SK-N-SH treated with all-trans-retinoic acid at 6 μM for 48 hours (cell line): Measurements from ENCODE around the gene RP2.

Experiments
- ATAC-seq: fragments of 200-7000 bp; cut with Tn5 transposase; 3 replicates; pipeline ENCODE4 v1.9.1; 2020; ENCODE audit warnings: mild to moderate bottlenecking, moderate library complexity
- ARNTL ChIP-seq: fragments of 450-650 bp; formaldehyde crosslinking; IDR thresholded peaks from 2 replicates; pipeline ENCODE4 v1.5.0; 2020; ENCODE audit warnings: low read depth, mild to moderate bottlenecking, moderate library complexity, borderline replicate concordance
- CSDC2 ChIP-seq: fragments of 250-450 bp; sonication (Bioruptor Pico); IDR thresholded peaks from 2 replicates; pipeline ENCODE4 v1.5.0; 2020; ENCODE audit warnings: mild to moderate bottlenecking, moderate library complexity
- GLIS3 ChIP-seq: fragments of 250-450 bp; sonication (Bioruptor Pico); IDR thresholded peaks from 2 replicates; pipeline ENCODE4 v1.5.0; 2020; ENCODE audit warnings: mild to moderate bottlenecking, moderate library complexity
- ISL1 ChIP-seq: fragments of 250-450 bp; sonication (Bioruptor Pico); IDR thresholded peaks from 2 replicates; pipeline ENCODE4 v2.1.2; 2022; ENCODE audit warnings: mild to moderate bottlenecking, moderate library complexity
- OSR1 ChIP-seq: fragments of 250-450 bp; sonication (Bioruptor Pico); IDR thresholded peaks from 2 replicates; pipeline ENCODE4 v1.8.0; 2022; ENCODE audit warnings: moderate library complexity, mild to moderate bottlenecking, inconsistent platforms
- PPARA ChIP-seq: fragments of 250-450 bp; sonication (Bioruptor Pico); IDR thresholded peaks from 2 replicates; pipeline ENCODE4 v1.5.0; 2020; ENCODE audit warnings: mild to moderate bottlenecking, borderline replicate concordance
- RARB ChIP-seq: fragments of 250-450 bp; sonication (Bioruptor Pico); IDR thresholded peaks from 2 replicates; pipeline ENCODE4 v1.8.0; 2021; ENCODE audit warnings: mild to moderate bottlenecking, moderate library complexity
- TOX ChIP-seq: fragments of 250-450 bp; sonication (Bioruptor Pico); IDR thresholded peaks from 2 replicates; pipeline ENCODE4 v1.8.0; 2021; ENCODE audit warnings: mild to moderate bottlenecking, moderate library complexity, borderline replicate concordance
- ZC3H10 ChIP-seq: fragments of 250-450 bp; sonication (Bioruptor Pico); IDR thresholded peaks from 2 replicates; pipeline ENCODE4 v1.5.1; 2021; ENCODE audit warnings: mild to moderate bottlenecking, moderate library complexity
- ZFP30 ChIP-seq: fragments of 450-650 bp; formaldehyde crosslinking; IDR thresholded peaks from 2 replicates; pipeline ENCODE4 v1.5.0; 2022; ENCODE audit warnings: mild to moderate bottlenecking, moderate library complexity
- ZNF565 ChIP-seq: fragments of 450-650 bp; formaldehyde crosslinking; conservative IDR thresholded peaks from 2 replicates; pipeline ENCODE4 v1.5.0; 2020; ENCODE audit warnings: low read depth, mild to moderate bottlenecking, moderate library complexity
- ZNF70 ChIP-seq: fragments of 450-650 bp; formaldehyde crosslinking; IDR thresholded peaks from 2 replicates; pipeline ENCODE4 v1.5.0; 2020; ENCODE audit warnings: mild to moderate bottlenecking, moderate library complexity
- ZNF8 ChIP-seq: fragments of 450-650 bp; formaldehyde crosslinking; IDR thresholded peaks from 2 replicates; pipeline ENCODE4 v1.5.0; 2020; ENCODE audit warnings: mild to moderate bottlenecking, moderate library complexity
- TF ChIP-seq, protein P1 (sequence below): fragments of 250-450 bp; sonication (Bioruptor Pico); IDR thresholded peaks from 2 replicates; pipeline ENCODE4 v1.8.0; 2021; ENCODE audit warnings: low read depth, mild to moderate bottlenecking, moderate library complexity, borderline replicate concordance
- TF ChIP-seq, protein P2 (sequence below): fragments of 250-450 bp; sonication (Bioruptor Pico); IDR thresholded peaks from 2 replicates; pipeline ENCODE4 v1.5.1; 2021; ENCODE audit warnings: mild to moderate bottlenecking, moderate library complexity
- TF ChIP-seq, protein P3 (sequence below): fragments of 250-450 bp; sonication (Bioruptor Pico); IDR thresholded peaks from 2 replicates; pipeline ENCODE4 v1.5.0; 2020; ENCODE audit warnings: mild to moderate bottlenecking, moderate library complexity
- TF ChIP-seq, protein P4 (sequence below): fragments of 250-450 bp; sonication (Bioruptor Pico); IDR thresholded peaks from 2 replicates; pipeline ENCODE4 v1.8.0; 2020; ENCODE audit warnings: mild to moderate bottlenecking, moderate library complexity, borderline replicate concordance

Gene RP2

DNA sequence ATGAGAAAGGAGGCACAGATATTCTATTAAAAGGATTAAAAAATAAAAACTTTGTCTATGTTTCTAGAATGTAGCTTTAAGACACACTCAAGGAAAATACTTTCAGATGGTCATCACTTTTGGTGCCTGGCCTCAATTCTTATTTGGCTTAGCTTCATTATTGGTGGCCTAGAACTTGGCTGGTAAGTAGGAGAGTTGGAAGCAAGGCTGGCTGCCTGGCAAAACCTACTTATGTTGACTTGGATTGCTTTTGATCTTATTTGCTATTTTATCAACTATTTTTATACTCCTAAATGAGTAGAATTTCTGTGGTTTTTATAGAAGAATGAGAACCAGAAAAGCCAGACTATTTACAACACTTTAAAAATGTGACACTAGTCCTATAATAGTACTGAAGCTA is 40.1 kb downstream of the RP2 start:
- TF ChIP-seq ZNF8 (CRISPR knock-in tag) = no peak
- no peak for TF ChIP-seq OSR1
- no peak for TF ChIP-seq ZNF70
- TF ChIP-seq, protein P1, sequence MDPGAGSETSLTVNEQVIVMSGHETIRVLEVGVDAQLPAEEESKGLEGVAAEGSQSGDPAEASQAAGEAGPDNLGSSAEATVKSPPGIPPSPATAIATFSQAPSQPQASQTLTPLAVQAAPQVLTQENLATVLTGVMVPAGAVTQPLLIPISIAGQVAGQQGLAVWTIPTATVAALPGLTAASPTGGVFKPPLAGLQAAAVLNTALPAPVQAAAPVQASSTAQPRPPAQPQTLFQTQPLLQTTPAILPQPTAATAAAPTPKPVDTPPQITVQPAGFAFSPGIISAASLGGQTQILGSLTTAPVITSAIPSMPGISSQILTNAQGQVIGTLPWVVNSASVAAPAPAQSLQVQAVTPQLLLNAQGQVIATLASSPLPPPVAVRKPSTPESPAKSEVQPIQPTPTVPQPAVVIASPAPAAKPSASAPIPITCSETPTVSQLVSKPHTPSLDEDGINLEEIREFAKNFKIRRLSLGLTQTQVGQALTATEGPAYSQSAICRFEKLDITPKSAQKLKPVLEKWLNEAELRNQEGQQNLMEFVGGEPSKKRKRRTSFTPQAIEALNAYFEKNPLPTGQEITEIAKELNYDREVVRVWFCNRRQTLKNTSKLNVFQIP = no peak
- no peak for TF ChIP-seq GLIS3 (CRISPR knock-in tag)
- TF ChIP-seq, protein P2, sequence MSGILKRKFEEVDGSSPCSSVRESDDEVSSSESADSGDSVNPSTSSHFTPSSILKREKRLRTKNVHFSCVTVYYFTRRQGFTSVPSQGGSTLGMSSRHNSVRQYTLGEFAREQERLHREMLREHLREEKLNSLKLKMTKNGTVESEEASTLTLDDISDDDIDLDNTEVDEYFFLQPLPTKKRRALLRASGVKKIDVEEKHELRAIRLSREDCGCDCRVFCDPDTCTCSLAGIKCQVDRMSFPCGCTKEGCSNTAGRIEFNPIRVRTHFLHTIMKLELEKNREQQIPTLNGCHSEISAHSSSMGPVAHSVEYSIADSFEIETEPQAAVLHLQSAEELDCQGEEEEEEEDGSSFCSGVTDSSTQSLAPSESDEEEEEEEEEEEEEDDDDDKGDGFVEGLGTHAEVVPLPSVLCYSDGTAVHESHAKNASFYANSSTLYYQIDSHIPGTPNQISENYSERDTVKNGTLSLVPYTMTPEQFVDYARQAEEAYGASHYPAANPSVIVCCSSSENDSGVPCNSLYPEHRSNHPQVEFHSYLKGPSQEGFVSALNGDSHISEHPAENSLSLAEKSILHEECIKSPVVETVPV (CRISPR knock-in tag) = no peak
- TF ChIP-seq RARB (CRISPR knock-in tag) = no peak
- no peak for TF ChIP-seq ISL1 (CRISPR knock-in tag)
- TF ChIP-seq ZFP30 = no peak
- TF ChIP-seq TOX (CRISPR knock-in tag) = no peak
- TF ChIP-seq, all 23 proteins: peak for 0
- ATAC-seq = no peak

DNA sequence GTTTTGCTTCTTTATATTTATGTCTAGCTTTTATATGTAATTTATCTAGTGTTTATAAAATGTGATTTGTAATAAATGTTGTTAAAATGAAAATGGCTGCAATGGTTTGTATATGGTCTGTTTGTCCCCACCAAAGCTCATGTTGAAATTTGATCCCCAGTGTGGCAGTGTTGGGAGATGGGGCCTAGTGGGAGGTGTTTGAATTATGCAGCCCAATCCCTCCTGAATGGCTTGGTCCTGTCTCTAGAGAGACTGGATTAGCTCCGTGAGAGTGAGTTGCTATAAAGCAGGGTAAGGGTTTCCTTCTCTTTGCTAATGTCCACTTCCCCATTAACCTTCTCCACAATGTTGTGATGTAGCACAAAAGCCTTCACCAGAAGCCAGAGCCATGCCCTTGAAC is 45.4 kb downstream of the RP2 start:
- no peak for ATAC-seq
- TF ChIP-seq GLIS3 (CRISPR knock-in tag) = no peak
- TF ChIP-seq ARNTL (CRISPR knock-in tag) = no peak
- no peak for TF ChIP-seq ZC3H10 (CRISPR knock-in tag)
- TF ChIP-seq, protein P3, sequence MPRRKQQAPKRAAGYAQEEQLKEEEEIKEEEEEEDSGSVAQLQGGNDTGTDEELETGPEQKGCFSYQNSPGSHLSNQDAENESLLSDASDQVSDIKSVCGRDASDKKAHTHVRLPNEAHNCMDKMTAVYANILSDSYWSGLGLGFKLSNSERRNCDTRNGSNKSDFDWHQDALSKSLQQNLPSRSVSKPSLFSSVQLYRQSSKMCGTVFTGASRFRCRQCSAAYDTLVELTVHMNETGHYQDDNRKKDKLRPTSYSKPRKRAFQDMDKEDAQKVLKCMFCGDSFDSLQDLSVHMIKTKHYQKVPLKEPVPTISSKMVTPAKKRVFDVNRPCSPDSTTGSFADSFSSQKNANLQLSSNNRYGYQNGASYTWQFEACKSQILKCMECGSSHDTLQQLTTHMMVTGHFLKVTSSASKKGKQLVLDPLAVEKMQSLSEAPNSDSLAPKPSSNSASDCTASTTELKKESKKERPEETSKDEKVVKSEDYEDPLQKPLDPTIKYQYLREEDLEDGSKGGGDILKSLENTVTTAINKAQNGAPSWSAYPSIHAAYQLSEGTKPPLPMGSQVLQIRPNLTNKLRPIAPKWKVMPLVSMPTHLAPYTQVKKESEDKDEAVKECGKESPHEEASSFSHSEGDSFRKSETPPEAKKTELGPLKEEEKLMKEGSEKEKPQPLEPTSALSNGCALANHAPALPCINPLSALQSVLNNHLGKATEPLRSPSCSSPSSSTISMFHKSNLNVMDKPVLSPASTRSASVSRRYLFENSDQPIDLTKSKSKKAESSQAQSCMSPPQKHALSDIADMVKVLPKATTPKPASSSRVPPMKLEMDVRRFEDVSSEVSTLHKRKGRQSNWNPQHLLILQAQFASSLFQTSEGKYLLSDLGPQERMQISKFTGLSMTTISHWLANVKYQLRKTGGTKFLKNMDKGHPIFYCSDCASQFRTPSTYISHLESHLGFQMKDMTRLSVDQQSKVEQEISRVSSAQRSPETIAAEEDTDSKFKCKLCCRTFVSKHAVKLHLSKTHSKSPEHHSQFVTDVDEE (CRISPR knock-in tag) = no peak
- TF ChIP-seq, protein P4, sequence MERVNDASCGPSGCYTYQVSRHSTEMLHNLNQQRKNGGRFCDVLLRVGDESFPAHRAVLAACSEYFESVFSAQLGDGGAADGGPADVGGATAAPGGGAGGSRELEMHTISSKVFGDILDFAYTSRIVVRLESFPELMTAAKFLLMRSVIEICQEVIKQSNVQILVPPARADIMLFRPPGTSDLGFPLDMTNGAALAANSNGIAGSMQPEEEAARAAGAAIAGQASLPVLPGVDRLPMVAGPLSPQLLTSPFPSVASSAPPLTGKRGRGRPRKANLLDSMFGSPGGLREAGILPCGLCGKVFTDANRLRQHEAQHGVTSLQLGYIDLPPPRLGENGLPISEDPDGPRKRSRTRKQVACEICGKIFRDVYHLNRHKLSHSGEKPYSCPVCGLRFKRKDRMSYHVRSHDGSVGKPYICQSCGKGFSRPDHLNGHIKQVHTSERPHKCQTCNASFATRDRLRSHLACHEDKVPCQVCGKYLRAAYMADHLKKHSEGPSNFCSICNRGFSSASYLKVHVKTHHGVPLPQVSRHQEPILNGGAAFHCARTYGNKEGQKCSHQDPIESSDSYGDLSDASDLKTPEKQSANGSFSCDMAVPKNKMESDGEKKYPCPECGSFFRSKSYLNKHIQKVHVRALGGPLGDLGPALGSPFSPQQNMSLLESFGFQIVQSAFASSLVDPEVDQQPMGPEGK (CRISPR knock-in tag) = no peak
- no peak for TF ChIP-seq ZNF565 (CRISPR knock-in tag)
- no peak for TF ChIP-seq CSDC2
- no peak for TF ChIP-seq TOX (CRISPR knock-in tag)
- TF ChIP-seq ISL1 (CRISPR knock-in tag) = no peak

DNA sequence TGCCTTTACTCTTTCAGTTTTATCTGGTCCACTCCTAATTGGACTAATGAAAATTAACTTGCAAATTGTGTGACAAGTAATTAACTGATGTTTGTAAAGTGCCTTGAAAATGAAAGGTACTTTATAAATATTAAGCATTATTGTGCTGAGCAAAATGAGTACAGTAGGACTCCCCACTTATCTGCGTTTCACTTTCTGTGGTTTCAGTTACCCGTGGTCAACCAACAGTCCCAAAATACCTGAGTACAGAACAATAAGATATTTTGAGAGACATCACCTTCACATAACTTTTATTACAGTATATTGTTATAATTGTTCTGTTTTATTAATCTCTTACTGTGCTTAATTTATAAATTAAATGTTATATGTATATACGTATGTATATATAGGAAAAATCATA is 48.0 kb downstream of the RP2 start:
- TF ChIP-seq, protein P3 (CRISPR knock-in tag) = no peak
- TF ChIP-seq ARNTL (CRISPR knock-in tag) (no peak), PPARA (no peak)
- TF ChIP-seq, all 23 proteins: peak for 0
- ATAC-seq = no peak

DNA sequence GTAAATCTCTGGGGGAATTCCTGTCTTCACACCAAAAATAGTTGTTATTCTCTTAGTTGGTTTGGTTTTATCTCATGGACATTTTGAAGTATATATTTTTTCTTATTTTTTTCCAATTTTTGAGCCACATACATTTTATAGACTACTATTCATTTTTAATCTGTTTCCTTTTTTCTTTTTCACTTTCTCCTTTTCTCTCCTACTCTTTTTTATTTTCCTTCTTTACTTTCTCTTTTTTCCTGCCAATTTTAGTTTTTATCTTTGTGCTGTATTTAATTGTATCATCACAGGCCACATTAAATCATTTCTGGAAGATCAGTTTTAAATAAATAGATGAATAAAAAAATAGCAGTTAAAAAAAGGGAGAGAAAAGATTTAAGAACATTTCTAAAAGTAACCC is 61.4 kb downstream of the RP2 start:
- no peak for ATAC-seq
- TF ChIP-seq ZNF8 (CRISPR knock-in tag) = no peak
- no peak for TF ChIP-seq PPARA
